COLO829 (cell line): ENCODE results near the gene GLP2R.
"Not testable (repeated sequence)": the region's sequence is repeated elsewhere in the genome, so short reads cannot be mapped to it uniquely, and the experiment has no call there.

Experiments used
- DNase-seq: peaks from one replicate; pipeline ENCODE4 v3.0.0; 2012; ENCODE audit warnings: low spot score

The GLP2R gene

DNA sequence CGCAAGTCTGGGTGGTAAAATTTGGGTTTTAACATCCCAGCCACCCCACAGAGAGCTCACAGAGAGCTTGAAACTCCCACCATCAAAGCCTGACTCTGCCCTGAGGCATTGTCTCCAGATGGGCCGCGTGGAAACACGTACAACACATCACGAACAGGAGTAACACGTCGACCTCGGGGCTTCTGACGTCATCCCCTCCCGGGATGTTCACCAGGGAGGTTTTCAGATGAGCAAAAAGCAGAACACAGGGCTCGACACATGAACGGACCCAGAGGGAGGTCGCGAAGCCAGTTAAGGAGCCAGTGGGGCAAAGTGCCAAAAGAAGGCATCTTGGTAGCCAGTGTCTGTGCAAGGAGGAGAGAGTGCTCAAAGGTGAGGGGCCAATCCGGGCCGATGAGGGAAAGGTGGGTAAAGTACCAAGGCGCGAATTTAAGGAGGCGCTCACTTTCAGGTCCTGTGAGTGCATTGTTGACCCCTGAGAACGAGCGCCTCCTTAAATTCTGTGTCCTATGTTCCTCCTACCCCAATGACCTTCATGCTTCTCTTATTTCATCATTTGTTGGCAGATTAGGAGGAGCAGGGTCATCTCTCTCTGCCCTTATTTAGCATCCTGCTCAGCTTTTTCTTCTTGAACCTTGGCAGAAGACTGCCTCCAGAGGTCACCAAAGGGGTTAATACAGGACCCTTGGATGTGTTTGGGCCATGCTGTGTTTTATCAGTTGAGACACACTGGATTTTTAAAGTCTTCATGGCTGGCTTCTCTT is 73.7 kb downstream of the GLP2R start:
- no peak for DNase-seq

- no peak for DNase-seq
Measured at GRCh38 chr17:9900044-9900594, 74.4 kb downstream of the GLP2R start.

DNA sequence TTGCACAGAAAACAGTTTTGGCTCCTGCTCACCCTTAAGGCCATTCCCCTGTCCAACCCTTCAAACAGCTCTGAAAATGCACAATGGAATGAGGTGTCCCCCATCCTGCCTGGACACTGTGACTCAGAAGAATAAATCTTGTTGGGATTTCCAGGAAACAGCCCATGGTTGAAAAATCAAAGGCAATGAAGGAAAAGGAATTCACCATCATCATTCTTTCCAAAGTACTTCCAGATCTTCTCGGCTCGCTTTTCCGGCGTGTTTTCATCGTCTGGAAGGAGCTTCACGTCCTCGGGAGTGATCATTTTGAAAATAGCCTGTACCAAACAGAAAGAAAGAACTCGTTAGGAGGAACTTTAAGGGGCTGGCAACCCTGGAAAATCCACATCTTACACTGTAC is 75.1 kb downstream of the GLP2R start:
- DNase-seq = no peak

- no peak for DNase-seq
Measured at GRCh38 chr17:9902120-9902519, 76.4 kb downstream of the GLP2R start.

DNA sequence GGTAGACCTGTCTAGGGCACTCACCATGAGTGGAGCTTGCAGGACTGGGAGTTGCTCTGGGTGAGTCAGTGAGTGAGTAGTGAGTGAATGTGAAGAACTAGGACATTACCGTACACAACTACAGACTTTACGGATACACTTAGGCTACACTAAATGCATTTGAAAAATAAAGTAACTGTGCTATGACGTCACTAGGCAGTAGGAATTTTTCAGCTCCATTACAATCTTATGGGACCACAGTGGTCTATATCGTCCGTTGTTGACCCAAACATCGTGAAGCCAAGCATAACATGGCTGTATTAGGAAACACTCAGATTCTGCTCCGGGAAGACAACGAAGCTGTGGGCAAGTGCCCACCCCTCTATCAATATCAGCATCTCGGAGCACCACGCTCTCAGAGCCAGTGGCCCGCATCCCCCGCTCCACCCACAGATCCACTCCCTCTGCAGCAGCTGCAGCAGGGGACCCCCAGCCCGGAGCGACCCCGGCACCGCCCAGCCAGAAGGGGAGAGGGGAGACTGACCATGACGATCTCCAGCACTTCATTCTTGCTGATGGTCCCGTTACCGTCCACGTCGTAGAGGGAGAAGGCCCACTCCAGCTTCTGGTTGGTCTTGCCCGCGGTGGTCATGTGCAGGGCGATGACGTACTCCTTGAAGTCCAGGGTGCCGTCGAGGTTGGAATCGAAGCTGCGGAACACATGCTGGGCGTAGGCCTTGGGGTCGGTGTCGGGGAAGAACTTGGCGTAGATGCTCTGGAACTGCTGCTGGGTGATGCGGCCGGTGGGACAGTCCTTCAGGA is 78.8 kb downstream of the GLP2R start:
- no peak for DNase-seq

GRCh38 chr17:9905078-9905415 is 79.3 kb downstream of the GLP2R start, which contains the start of gene RCVRN:
Gene RCVRN, minus strand, starts transcription at chr17:9905271. Its CDS starts 91 bp downstream, at chr17:9905180.
- no peak for DNase-seq

- DNase-seq = peak; percentile 88
Measured at GRCh38 chr17:9905902-9906301, 80.2 kb downstream of the GLP2R start.

GRCh38 chr17:9906616-9907015 is 80.9 kb downstream of the GLP2R start:
- DNase-seq = no peak

- DNase-seq = no peak
Measured at GRCh38 chr17:9907131-9907530, 81.4 kb downstream of the GLP2R start.

DNA sequence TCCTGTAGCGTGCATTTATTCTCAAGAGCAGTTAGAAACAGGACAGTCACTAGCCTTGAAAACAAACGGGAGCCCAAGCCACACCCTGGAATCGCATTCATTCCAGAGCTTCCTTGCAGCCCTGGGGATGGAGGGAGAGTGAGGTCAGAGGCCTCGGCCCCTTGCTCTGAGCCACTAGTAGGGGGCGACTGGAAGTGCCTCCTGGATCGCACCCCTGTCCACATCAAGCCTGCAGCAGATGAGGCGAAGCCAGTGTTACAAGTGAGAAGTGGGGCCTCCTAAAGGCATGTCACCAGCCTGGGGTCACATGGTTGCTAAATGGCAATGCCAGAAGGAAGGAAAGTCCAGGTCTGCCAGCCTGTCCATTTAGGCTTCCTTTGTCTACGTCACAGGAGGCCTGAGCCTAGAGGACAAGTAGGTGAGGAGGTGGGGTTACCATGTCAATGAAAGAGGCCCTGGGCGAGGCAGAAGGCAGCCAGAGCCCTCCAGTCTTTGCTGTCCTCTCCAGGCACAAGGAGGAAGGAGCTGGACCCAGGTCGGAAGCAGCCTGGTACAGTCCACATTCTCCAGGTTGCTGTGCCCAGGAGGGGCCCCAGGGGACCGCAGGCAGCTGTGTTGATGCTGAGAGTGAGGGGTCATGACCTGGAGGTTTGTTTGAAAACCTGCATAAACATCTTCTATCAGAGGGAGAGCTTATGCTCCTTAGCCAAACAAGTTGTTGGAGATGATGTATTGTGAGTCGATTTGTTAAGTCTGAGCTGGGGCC is 82.3 kb downstream of the GLP2R start:
- no peak for DNase-seq

DNA sequence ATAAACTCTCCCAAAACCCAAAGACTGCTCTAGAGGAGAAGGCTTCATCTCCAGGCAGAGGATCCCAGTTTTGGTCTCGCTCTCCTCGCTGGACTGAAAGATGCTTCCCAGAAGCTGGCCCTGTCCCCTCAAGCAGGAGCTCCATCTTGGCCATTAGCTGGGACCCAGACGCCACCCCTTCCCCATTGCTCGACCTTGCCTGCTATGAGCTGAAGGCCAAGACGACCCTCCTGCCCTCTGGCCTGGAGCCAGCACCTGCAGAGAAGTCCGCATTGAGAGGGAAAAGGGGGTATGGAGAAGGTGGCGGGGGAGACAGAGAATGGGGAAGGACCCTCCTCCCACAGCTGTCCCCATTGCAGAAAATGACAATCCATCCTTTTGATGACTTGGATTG is 82.9 kb downstream of the GLP2R start:
- DNase-seq = no peak

DNA sequence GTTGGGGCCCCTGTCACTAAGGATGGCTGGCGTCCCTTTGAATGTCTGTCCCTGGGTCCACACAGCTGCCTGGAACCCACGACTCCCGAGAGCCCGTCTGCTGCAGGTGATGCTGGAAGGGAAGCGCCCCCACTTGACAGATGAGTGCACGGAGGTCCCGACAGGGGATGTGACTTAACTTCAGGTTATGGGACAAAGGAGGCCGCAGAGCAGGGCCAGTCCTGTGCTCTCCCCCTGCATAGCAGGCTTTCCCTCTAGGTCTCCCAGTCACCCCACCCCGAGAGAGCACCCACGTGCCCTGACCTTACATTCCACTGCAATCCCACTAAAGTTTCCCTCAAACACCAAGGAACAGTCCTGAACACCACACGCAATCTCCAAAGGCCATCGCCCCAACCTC is 85.4 kb downstream of the GLP2R start:
- no peak for DNase-seq

- DNase-seq = no peak
Measured at GRCh38 chr17:9912121-9913099, 86.7 kb downstream of the GLP2R start.

- no peak for DNase-seq
Measured at GRCh38 chr17:9913476-9913875, 87.8 kb downstream of the GLP2R start.

DNA sequence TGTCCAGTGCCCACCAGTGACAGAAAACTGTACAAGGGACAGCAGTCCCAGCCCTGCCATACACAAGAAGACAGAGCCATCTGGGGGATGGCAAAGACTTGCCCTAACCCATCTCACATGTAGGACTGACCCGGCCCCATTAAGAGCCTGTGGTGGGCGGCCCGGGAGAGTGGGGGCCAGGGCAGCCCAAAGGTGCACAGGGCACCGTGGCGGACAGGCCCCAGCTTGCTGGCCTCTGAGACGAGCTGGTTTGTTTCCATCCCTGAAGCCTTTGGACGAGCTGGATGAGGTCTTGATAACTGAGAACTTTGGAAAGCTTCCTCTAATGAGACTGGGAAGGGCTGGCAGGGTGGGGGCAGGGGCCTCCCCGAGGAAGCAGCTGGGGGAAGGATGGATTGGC is 90.4 kb downstream of the GLP2R start:
- no peak for DNase-seq

DNA sequence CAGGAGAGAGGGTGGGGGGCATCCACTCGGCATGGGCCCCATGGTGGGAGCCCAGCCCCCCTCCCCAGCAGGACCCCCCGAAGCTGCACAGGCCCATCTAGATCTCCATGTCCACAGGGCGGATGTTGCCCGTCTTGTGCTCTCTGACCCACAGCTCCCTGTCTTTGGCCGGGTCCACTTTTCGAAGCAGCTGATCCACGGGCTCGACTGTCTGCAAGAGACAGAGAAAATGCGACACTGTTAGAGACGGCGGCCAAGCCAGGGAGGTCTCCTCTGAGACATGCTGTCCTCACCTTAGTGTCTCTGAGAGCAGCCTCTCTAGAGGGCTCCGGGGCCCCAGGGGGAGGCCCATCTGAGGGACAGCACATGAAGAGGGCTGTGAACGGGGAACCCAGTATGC is 91.4 kb downstream of the GLP2R start:
- DNase-seq = no peak

- no peak for DNase-seq
Measured at GRCh38 chr17:9917801-9918200, 92.1 kb downstream of the GLP2R start.

- DNase-seq = no peak
Measured at GRCh38 chr17:9918352-9918751, 92.6 kb downstream of the GLP2R start.

- DNase-seq = no peak
Measured at GRCh38 chr17:9918804-9919352, 93.2 kb downstream of the GLP2R start.

GRCh38 chr17:9921216-9921615 is 95.5 kb downstream of the GLP2R start:
- DNase-seq = not testable (repeated sequence)
